Measurements from ENCODE around the gene HS6ST3. TPM values are rescaled to one million over a fixed set of nuclear protein-coding genes. Genes with fewer than 3 reads are reported as not detected.

The HS6ST3 gene
- total and polyA plus RNA-seq, 10 donors: 0.03 TPM; not detected in 9

GRCh38 chr13:96248996-96249395, 159.1 kb downstream of the HS6ST3 start:
- H3K9me3 ChIP-seq: peaks cover 0 to 8% (median 1%) of the 10 kb centered on the region in 8 donors
- H3K27ac ChIP-seq: no peak overlapping the region
- H3K4me3 ChIP-seq: no peak overlapping the region
- DNase-seq: no peak
- H3K4me1 ChIP-seq: no peaks in the 10 kb centered on the region
- TF ChIP-seq POLR2AphosphoS5 (IDR thresholded peaks at IDR 0.05): no peak
- no peak for TF ChIP-seq CTCF (IDR thresholded peaks at IDR 0.05 in 8 of 11, conservative IDR thresholded peaks at IDR 0.05 in 3 of 11)
- no peak for TF ChIP-seq POLR2A (IDR thresholded peaks at IDR 0.05)
- WGBS, 5 donors: 31 to 64% (median 60%) methylated on average over 1 of the region's 1 CpG
- intact Hi-C loops (cut with DNase I; ENCODE audit: low total_unique reads): no loop called here
- H3K36me3 ChIP-seq: no peaks in the 10 kb centered on the region
- no peaks in the 10 kb centered on the region for H3K27me3 ChIP-seq (replicated peaks in 1 of 7)

- Histone ChIP-seq H3K4me3 (no peak overlapping the region), H3K27me3 (replicated peaks in 1 of 7) (no peaks in the 10 kb centered on the region), H3K9me3 (peaks cover 0 to 8% (median 1%) of the 10 kb centered on the region in 8 donors), H3K27ac (no peak overlapping the region), H3K36me3 (no peaks in the 10 kb centered on the region), H3K4me1 (no peaks in the 10 kb centered on the region)
- 89 to 94% (median 92%) methylated on average over 4 of the region's 4 CpGs for WGBS, 5 donors
- no peak for DNase-seq
- TF ChIP-seq POLR2AphosphoS5 (IDR thresholded peaks at IDR 0.05): no peak
- intact Hi-C loops (cut with DNase I; ENCODE audit: low total_unique reads): no loop called here
Observed at GRCh38 chr13:96252903-96253302, 163.0 kb downstream of the HS6ST3 start.

- Histone ChIP-seq H3K4me3 (no peak overlapping the region), H3K36me3 (no peaks in the 10 kb centered on the region), H3K9me3 (peaks cover 0 to 5% (median 0%) of the 10 kb centered on the region in 8 donors), H3K4me1 (no peaks in the 10 kb centered on the region), H3K27me3 (replicated peaks in 1 of 7) (no peaks in the 10 kb centered on the region), H3K27ac (no peak overlapping the region)
- DNase-seq: no peak
- TF ChIP-seq POLR2AphosphoS5 (IDR thresholded peaks at IDR 0.05): no peak
- TF ChIP-seq CTCF (IDR thresholded peaks at IDR 0.05 in 8 of 11, conservative IDR thresholded peaks at IDR 0.05 in 3 of 11): no peak
- TF ChIP-seq POLR2A (IDR thresholded peaks at IDR 0.05): no peak
- 48 to 86% (median 59%) methylated on average over 1 of the region's 1 CpG for WGBS, 5 donors
- intact Hi-C loops (cut with DNase I; ENCODE audit: low total_unique reads): no loop called here
Observed at GRCh38 chr13:96273196-96273595, 183.3 kb downstream of the HS6ST3 start.

DNA sequence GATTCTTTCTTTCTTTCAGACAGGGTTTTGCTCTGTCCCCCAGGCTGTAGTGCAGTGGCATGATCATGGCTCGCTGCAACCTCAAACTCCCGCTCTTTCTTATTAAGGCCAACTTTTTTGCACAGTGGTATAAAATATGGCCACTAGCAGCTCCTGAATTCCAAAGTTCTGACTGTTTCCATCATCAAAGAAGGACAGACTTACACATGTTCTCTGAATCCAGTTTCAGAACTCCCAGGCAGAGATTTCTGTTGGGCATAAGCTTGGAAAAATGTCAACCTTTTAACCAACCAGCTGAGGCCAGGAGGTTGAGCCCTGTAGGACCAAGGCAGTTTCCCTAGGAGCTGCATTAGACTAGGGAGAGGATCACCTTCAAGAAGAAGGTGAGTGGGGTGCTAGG, 184.1 kb downstream of the HS6ST3 start:
- no peaks in the 10 kb centered on the region for H3K27me3 ChIP-seq (replicated peaks in 1 of 7)
- H3K36me3 ChIP-seq: no peaks in the 10 kb centered on the region
- H3K27ac ChIP-seq: no peak overlapping the region
- H3K4me1 ChIP-seq: no peaks in the 10 kb centered on the region
- intact Hi-C loops (cut with DNase I; ENCODE audit: low total_unique reads): no loop called here
- no peak for DNase-seq
- 72 to 95% (median 90%) methylated on average over 2 of the region's 2 CpGs for WGBS, 5 donors
- TF ChIP-seq CTCF (IDR thresholded peaks at IDR 0.05 in 8 of 11, conservative IDR thresholded peaks at IDR 0.05 in 3 of 11) (no peak), POLR2AphosphoS5 (IDR thresholded peaks at IDR 0.05) (no peak), POLR2A (IDR thresholded peaks at IDR 0.05) (no peak)
- no peak overlapping the region for H3K4me3 ChIP-seq
- H3K9me3 ChIP-seq: peaks cover 0 to 5% (median 0%) of the 10 kb centered on the region in 8 donors

DNA sequence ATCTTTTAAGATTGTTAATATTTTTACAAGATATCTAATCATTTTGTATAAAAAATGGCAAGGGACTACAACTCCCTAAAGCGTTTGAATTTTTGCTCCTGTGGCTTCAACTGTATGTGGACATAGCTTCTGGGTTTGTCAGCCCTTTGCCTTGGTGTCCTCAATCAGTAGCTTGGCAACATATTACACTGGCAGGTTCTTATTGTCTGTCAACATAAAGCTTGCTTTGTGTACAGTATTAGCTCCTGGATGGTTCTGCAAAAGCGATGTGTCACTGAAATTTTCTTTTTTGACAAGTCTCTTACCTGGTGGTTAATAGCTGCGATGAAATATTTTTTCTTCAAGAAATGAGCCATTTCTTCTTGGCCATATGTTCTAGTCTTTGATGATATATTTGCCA, 190.0 kb downstream of the HS6ST3 start:
- DNase-seq: no peak
- intact Hi-C loops (cut with DNase I; ENCODE audit: low total_unique reads): no loop called here
- no peaks in the 10 kb centered on the region for H3K4me1 ChIP-seq
- H3K36me3 ChIP-seq: no peaks in the 10 kb centered on the region
- H3K27me3 ChIP-seq (replicated peaks in 1 of 7): no peaks in the 10 kb centered on the region
- no peak overlapping the region for H3K4me3 ChIP-seq
- H3K9me3 ChIP-seq: no peaks in the 10 kb centered on the region
- 76 to 94% (median 86%) methylated on average over 3 of the region's 3 CpGs for WGBS, 5 donors
- TF ChIP-seq POLR2AphosphoS5 (IDR thresholded peaks at IDR 0.05): no peak
- TF ChIP-seq CTCF (IDR thresholded peaks at IDR 0.05 in 8 of 11, conservative IDR thresholded peaks at IDR 0.05 in 3 of 11): no peak
- no peak for TF ChIP-seq POLR2A (IDR thresholded peaks at IDR 0.05)
- no peak overlapping the region for H3K27ac ChIP-seq

All from spleen (tissue), 11 donors.